Colonic mucosa (tissue), 4 donors: ENCODE results near the gene NAT10. TPM values are rescaled to one million over a fixed set of nuclear protein-coding genes. Genes with fewer than 3 reads are reported as not detected.

Experiments
- DNase-seq: peaks from one replicate; pipeline ENCODE4 v3.0.0-alpha.2; 2020
- H3K27ac ChIP-seq: fragments of 200-600 bp; one replicate; pipeline ENCODE4 v1.8.0; 2021
- H3K27me3 ChIP-seq: fragments of 200-600 bp; one replicate; pipeline ENCODE4 v1.8.0; 2021
- H3K36me3 ChIP-seq: fragments of 200-600 bp; one replicate; pipeline ENCODE4 v1.8.0; 2021
- H3K4me1 ChIP-seq: fragments of 200-600 bp; one replicate; pipeline ENCODE4 v1.8.0; 2021; ENCODE audit warnings: mild to moderate bottlenecking
- H3K4me3 ChIP-seq: fragments of 200-600 bp; one replicate; pipeline ENCODE4 v1.8.0; 2021
- H3K9ac ChIP-seq, 2 donors: one replicate each; pipeline ENCODE4 v1.7.0; 2013; ENCODE audit warnings: control low read depth in 2 of 2, low read depth in 2 of 2, low read length in 2 of 2
- H3K9me3 ChIP-seq: fragments of 200-600 bp; one replicate; pipeline ENCODE4 v1.8.0; 2021
- intact Hi-C: fragments of 100-400 bp; cut with DNase I; formaldehyde crosslinking; loops from one replicate; pipeline ENCODE4 v1.14.1; 2022
- total RNA-seq, 2 donors: library from RNA; stranded (reverse); fragmentation: NEBNext Ultra II Directional in 1 of 2; extraction: Animal tissue kit (Norgen Biotek cat#: 25700) in 1 of 2; gene quantifications; one replicate each; pipeline ENCODE4 v1.2.1, GENCODE V29; 2021
- TF ChIP-seq, protein P1 (sequence below): fragments of 200-600 bp; IDR thresholded peaks from one replicate; pipeline ENCODE4 v1.8.0; 2022; ENCODE audit warnings: antibody characterized with exemption, mild to moderate bottlenecking
- donor health status: healthy.
- donor health status: DM: no; HTN: no; CAD: no.
- donor health status: DM: no; HTN: no; CAD: no.

NAT10 gene
- total RNA-seq, 2 donors from 2014 or later = 24.1 to 48.0 TPM

DNA sequence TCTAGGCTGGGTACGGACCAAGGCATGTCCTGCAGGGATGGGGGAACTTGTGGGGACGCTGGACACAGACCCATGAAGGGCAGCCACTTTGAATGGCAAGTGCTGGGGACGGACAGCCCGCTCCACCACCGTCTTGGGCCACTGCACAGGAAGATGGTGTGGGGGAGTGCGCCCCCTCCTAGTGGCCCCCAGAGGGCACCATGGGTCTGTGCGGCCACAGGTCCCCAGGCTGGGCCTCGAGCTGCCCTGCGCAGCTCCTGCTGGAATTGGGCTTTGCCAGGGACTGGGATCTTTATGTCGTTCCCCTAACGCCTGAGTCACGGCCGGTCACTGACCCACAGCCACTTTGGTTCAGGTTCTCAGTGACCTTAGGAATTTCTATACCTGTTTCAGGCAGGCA is 44.4 kb downstream of the NAT10 start:
- H3K36me3 ChIP-seq = peaks cover 13% of the 10 kb centered on the region
- no peak overlapping the region for H3K9ac ChIP-seq
- H3K4me3 ChIP-seq = no peak overlapping the region
- H3K27ac ChIP-seq = no peak overlapping the region
- no peaks in the 10 kb centered on the region for H3K27me3 ChIP-seq
- no peaks in the 10 kb centered on the region for H3K4me1 ChIP-seq
- TF ChIP-seq, protein P1, sequence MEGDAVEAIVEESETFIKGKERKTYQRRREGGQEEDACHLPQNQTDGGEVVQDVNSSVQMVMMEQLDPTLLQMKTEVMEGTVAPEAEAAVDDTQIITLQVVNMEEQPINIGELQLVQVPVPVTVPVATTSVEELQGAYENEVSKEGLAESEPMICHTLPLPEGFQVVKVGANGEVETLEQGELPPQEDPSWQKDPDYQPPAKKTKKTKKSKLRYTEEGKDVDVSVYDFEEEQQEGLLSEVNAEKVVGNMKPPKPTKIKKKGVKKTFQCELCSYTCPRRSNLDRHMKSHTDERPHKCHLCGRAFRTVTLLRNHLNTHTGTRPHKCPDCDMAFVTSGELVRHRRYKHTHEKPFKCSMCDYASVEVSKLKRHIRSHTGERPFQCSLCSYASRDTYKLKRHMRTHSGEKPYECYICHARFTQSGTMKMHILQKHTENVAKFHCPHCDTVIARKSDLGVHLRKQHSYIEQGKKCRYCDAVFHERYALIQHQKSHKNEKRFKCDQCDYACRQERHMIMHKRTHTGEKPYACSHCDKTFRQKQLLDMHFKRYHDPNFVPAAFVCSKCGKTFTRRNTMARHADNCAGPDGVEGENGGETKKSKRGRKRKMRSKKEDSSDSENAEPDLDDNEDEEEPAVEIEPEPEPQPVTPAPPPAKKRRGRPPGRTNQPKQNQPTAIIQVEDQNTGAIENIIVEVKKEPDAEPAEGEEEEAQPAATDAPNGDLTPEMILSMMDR = no peak
- H3K9me3 ChIP-seq = no peaks in the 10 kb centered on the region
- no peak for DNase-seq
- intact Hi-C loops = no loop called here

DNA sequence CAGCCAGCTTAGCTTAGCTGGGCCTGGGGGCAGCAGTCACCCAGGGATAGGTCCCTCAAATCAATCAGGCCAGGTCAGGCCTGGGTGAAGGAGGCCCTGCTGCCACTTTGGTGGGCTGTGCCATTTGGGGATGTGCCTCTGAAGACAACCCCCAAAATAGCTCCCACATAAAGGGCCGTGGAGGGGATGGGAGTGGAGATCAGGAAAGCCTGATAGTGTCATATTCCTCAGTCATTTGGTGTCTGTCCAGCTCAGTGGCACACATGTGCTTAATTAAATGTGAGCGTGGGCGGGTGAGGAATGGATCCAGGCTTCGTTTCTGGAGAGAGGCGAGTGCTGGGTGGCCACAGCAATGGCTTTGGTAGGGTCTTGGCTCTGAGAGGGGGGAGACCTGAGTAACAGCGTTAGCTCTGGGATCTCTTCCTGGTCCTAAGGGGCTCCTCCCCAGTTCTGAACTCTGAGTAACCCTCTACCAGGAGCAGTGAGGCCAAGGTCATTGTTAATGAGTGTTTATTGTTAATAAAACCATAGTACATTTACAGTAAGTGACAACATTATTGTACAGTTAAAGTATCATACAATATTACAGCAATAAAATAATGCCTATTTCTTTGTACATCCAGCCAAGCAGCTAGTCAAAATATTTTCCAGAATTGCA is 45.2 kb downstream of the NAT10 start:
- Histone ChIP-seq H3K36me3 (peaks cover 13% of the 10 kb centered on the region), H3K27me3 (no peaks in the 10 kb centered on the region), H3K4me3 (no peak overlapping the region), H3K9me3 (no peaks in the 10 kb centered on the region), H3K27ac (no peak overlapping the region), H3K9ac (no peak overlapping the region), H3K4me1 (no peaks in the 10 kb centered on the region)
- intact Hi-C loops = no loop called here
- DNase-seq = no peak
- TF ChIP-seq, protein P1 = no peak

DNA sequence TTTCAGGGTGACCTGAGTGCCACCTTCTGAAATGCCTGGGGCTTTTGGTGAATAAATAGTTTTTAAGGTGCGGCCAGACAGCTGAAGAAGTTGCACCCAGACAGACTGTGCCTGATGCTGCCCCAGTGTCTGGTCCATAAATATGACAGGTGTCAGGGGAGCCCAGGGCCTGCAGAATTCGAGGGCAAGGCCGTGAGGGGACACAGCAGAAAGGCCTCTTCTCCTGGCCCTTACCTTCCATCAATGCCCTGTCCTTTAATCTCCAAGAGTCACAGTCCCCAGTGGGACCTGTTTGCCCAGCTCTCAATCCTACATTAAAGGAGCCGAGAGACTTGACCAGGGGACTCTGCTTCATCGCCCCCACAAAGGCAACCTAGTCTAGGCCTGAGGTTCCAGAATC is 45.7 kb downstream of the NAT10 start:
- intact Hi-C loops = no loop called here
- H3K9ac ChIP-seq = no peak overlapping the region
- H3K27ac ChIP-seq = no peak overlapping the region
- no peaks in the 10 kb centered on the region for H3K27me3 ChIP-seq
- TF ChIP-seq, protein P1 = no peak
- no peak overlapping the region for H3K4me3 ChIP-seq
- no peak for DNase-seq
- H3K36me3 ChIP-seq = peaks cover 13% of the 10 kb centered on the region
- H3K4me1 ChIP-seq = no peaks in the 10 kb centered on the region
- no peaks in the 10 kb centered on the region for H3K9me3 ChIP-seq

DNA sequence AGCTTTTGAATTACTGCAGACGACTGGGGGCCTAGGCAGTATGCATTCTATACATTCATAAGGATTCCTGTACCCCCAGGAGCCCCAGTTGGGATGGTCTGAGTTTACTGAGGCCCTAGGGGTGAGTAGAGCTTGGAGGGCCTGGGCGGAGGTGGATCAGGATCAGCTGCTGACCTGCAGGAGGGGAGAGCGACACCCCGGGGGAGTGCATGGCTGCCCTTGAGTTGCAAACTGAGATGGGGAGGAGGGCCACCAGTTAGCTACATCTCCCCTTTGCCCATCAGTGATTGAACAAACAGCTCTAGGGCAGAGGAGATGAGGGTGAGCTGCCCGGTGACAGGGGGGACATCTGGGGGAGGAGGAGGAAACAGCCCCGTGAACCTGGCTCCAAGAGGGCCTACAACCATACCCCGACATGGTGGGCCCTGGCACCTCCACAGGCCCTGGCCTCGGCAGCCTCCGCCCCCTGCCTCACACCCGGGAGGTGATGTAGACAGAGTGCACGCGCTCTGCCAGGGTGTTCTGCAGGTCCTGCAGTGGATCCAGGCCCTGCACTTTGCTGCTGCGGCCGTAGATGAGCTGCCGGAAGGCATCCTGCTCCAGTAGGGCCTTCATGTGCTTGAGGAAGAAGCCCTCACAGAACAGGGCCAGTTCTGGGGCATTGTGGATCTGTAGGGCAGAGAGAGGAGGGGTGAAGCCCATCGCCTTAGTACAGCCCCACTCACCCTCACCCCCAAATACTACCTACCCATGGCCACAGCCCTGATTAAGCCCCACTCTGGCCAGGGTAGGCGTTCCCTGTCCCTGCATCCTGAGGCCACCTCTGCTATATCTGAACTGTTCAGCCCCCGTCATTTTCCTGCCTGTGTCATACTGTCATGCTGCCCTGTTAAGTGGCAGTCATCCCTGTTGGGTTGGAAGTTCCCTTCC is 46.8 kb downstream of the NAT10 start:
- H3K27me3 ChIP-seq = no peaks in the 10 kb centered on the region
- TF ChIP-seq, protein P1 = no peak
- DNase-seq = no peak
- no peaks in the 10 kb centered on the region for H3K9me3 ChIP-seq
- no peaks in the 10 kb centered on the region for H3K4me1 ChIP-seq
- peaks cover 6% of the 10 kb centered on the region for H3K36me3 ChIP-seq
- intact Hi-C loops = no loop called here
- no peak overlapping the region for H3K27ac ChIP-seq
- no peak overlapping the region for H3K9ac ChIP-seq
- no peak overlapping the region for H3K4me3 ChIP-seq

DNA sequence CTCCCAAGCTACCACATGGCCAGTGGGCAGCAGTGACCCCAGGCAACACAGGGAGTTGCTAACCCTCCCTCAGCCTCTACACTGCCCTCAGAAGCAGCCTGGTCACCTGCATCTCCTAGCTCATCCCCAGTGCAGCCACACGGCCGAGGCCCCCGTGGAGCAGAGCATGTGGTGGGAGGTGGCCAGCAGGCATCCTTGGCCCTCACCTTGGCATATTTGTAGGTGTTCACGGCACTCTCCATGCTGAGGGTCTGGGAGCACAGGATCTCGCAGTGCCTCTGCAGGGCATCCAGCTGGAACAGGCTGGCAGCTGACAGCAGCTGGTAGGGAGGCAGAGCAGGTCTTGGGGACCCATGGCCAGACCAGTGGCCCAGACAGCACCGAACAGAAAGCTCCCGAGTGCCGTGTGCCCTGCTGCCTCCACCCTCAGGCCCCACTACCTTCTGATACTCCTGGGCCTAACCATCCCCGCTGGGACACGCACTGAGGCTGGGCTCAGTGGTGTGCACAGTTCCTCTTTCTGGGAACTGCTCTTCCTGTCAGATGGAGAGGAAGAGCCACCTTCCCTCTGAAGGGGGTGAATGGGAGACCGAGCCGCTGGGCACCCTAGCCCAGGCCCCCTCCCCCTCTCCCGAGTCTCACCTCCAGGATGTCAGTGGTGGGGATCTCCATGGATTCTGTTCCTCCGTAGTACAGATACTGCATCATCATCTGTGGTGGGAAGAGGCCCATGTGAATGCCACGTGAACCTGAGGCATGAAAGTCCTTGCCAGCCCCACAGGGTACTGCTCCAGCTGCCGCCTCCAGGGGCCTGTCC is 48.8 kb downstream of the NAT10 start:
- TF ChIP-seq, protein P1 = no peak
- DNase-seq = no peak
- no peaks in the 10 kb centered on the region for H3K27me3 ChIP-seq

More for the DNA sequence above, 48.8 kb downstream of the NAT10 start:
- no peak overlapping the region for H3K9ac ChIP-seq
- H3K9me3 ChIP-seq = no peaks in the 10 kb centered on the region
- H3K36me3 ChIP-seq = no peaks in the 10 kb centered on the region
- intact Hi-C loops = no loop called here
- H3K27ac ChIP-seq = no peak overlapping the region
- no peak overlapping the region for H3K4me3 ChIP-seq
- no peaks in the 10 kb centered on the region for H3K4me1 ChIP-seq
